CD4-positive, alpha-beta T cell treated with Interleukin-1 beta for 1 hour (primary cell): ENCODE data around the gene GFOD1.
"Not testable (repeated sequence)": the region's sequence is repeated elsewhere in the genome, so short reads cannot be mapped to it uniquely, and the experiment has no call there.

Experiments used
- DNase-seq, 2 donors: peaks; one replicate each; pipeline ENCODE4 v3.0.0-alpha.2; 2020 to 2022

The GFOD1 gene

GRCh38 chr6:13398421-13398994, 88.9 kb downstream of the GFOD1 start:
- no peak for DNase-seq

- no peak for DNase-seq
Measured at GRCh38 chr6:13398069-13398381, 89.4 kb downstream of the GFOD1 start.

GRCh38 chr6:13397359-13398068, 89.9 kb downstream of the GFOD1 start:
- DNase-seq, result peak in 1 of 2 donors; percentile 61

GRCh38 chr6:13396241-13396792, 91.1 kb downstream of the GFOD1 start:
- no peak for DNase-seq

GRCh38 chr6:13395272-13396237, 91.8 kb downstream of the GFOD1 start:
- DNase-seq, result peak; percentile 10 to 53

- no peak for DNase-seq
Measured at GRCh38 chr6:13392462-13392861, 94.9 kb downstream of the GFOD1 start.

GRCh38 chr6:13391537-13391936, 95.9 kb downstream of the GFOD1 start:
- DNase-seq, result no peak

- DNase-seq, result peak in 1 of 2 donors; percentile 31
Measured at GRCh38 chr6:13390658-13391057, 96.7 kb downstream of the GFOD1 start.

GRCh38 chr6:13389237-13389636, 98.2 kb downstream of the GFOD1 start:
- DNase-seq, result not testable (repeated sequence)

- not testable (repeated sequence) for DNase-seq
Measured at GRCh38 chr6:13388769-13389168, 98.6 kb downstream of the GFOD1 start.

GRCh38 chr6:13384966-13385365, 102.4 kb downstream of the GFOD1 start:
- DNase-seq, result no peak

- no peak for DNase-seq
Measured at GRCh38 chr6:13384506-13384905, 102.9 kb downstream of the GFOD1 start.

- DNase-seq, result peak; percentile 62 to 71
Measured at GRCh38 chr6:13383328-13384163, 103.9 kb downstream of the GFOD1 start.

- DNase-seq, result no peak
Measured at GRCh38 chr6:13380761-13381160, 106.6 kb downstream of the GFOD1 start.

- no peak for DNase-seq
Measured at GRCh38 chr6:13378669-13379590, 108.5 kb downstream of the GFOD1 start.

- no peak for DNase-seq
Measured at GRCh38 chr6:13377054-13377758, 110.2 kb downstream of the GFOD1 start.

- DNase-seq, result peak in 1 of 2 donors; percentile 35
Measured at GRCh38 chr6:13375360-13375878, 112.0 kb downstream of the GFOD1 start.

GRCh38 chr6:13373919-13374318, 113.5 kb downstream of the GFOD1 start:
- no peak for DNase-seq

- DNase-seq, result no peak
Measured at GRCh38 chr6:13373488-13373886, 113.9 kb downstream of the GFOD1 start.
